Measurements from ENCODE around the gene PLA2G4D.

PLA2G4D gene

GRCh38 chr15:42089942-42090341 is 4.4 kb downstream of the PLA2G4D start:
- DNase-seq, result no peak

- DNase-seq, result no peak
These were observed 5.3 kb downstream of the PLA2G4D start for GRCh38 chr15:42088801-42089640.

- DNase-seq, result no peak
These were observed 6.2 kb downstream of the PLA2G4D start for GRCh38 chr15:42087926-42088800.

DNA sequence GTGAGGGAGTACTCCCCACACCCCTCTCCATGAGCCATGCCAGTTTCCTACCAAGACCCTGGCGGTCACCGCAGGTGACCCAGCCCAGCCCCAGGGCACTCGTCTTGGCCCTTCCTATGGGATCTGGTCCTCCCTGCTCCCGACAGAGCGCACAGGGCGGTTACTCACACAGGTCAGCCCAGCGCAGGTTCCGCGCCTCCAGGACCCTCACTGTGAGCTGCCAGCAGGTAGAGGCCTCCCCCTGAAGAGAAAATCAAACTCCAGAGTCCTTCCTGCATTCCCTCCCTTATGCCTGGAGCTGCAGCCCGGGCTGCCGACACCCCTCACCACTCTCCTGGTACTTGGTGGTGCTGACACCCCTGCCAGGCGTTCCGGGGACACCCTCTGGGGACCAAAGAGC is 6.9 kb downstream of the PLA2G4D start:
- DNase-seq, result no peak

GRCh38 chr15:42085721-42086120 is 8.6 kb downstream of the PLA2G4D start:
- no peak for DNase-seq

- DNase-seq, result no peak
These were observed 9.1 kb downstream of the PLA2G4D start for GRCh38 chr15:42085236-42085605.

- DNase-seq, result peak; percentile 43
These were observed 9.7 kb downstream of the PLA2G4D start for GRCh38 chr15:42084465-42085235.

- no peak for DNase-seq
These were observed 10.4 kb downstream of the PLA2G4D start for GRCh38 chr15:42083916-42084315.

GRCh38 chr15:42083605-42083908 is 10.8 kb downstream of the PLA2G4D start:
- DNase-seq, result no peak

- no peak for DNase-seq
These were observed 11.3 kb downstream of the PLA2G4D start for GRCh38 chr15:42082823-42083604.

- no peak for DNase-seq
These were observed 12.2 kb downstream of the PLA2G4D start for GRCh38 chr15:42082141-42082540.

DNA sequence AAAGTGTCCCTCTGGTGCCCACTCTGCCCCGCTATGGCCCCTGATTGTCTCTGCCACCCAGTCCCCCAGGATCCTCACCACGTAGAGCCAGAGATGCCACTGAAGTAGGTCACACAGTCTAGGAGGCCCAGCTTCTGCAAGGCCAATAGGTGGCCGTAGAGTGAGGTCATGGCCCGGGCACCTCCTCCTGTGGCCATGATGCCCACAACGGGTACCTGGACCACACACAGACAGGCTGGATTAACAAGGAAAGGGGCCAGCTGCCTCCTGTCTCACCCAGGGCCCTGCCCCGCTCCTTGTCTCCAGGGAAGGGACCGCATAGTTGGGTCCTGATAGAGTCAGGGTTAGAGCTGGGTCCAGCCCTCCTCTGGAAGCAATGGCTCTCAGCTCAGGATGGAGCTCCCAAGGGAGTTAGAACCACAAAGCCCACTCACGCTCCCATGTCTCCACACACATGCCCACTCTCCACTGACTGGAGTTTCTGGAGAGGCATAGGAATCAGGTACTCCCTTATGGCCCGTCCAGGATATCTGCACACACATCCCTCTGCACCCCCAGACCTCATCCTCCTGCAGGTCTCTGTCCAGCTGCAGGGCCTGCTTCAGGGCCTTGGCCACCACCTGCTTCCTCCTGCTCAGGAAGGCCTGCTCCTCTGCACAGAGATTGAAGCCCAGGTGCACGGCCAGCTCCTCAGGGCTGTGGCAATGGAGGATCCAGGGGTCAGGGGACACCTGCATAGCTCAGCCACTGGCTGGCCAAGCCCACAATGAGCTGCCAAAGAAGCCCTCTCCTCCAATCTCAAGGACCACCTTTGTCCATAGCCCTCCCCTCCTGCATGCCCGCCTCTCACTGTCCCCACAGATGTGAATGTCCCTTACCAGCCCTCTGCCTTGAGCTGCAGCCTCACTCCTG is 13.2 kb downstream of the PLA2G4D start:
- DNase-seq, result no peak

- no peak for DNase-seq
These were observed 14.0 kb downstream of the PLA2G4D start for GRCh38 chr15:42080186-42080918.

DNA sequence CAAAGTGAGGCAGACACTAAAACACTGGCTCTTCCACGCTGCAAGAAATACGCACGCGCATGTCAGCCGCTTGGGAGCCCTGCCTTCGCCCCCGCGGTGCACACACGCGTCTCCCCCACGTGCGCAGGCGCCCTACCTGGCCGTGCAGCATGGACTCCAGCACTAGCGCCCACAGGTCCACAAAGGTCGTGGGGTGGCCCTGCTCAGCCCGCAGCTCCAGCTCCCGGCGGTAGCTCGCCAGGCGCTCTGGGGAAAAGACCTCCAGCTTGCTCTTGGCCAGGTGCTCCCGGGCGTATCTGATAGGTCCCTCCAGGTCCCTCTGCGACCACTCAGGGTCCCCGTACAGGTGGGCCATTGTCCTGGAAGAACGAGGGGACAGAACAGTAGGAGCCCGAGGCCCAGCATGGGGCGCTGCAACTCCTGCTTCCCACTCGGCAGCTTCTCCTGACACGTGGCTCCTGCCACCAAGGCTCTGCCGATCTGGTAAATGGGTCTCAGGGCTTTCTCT is 14.9 kb downstream of the PLA2G4D start:
- no peak for DNase-seq

DNA sequence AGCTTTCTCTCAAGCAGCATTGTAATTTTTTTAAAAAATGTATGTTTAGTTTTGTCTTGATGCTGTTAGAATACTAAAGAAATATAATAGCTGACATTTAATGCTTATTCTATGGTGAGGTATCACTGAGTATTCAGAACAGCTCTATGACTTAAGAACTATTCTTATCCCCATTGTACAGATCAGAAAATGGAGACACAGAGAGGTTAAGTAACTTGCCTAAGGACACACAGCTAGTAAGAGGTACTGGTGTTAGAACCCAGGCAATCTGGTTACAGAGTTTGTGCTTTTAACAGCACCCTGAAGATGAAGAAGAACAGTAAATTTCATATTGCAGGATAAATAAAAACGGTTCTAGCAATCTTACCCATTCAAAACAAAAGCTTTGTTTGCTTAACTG is 15.5 kb downstream of the PLA2G4D start:
- DNase-seq, result no peak

DNA sequence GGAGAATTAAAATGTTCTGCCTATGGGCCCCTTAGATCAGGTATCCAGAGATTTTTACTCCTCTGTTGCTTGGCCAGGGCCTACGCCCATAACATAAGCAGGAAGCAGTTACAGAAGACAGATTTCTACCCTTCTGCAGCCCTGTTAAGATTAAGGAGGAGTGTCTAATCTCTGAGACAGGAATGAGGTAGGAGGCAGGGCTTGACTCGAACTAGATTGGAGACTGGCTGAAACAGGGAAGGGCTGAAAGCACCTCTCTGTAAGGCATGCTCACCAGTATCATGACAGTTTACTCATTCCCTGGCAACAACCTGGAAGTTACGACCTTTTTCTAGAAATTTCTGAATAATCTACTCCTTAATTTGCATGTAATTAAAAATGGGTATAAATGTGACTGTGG is 16.7 kb downstream of the PLA2G4D start:
- DNase-seq, result no peak

GRCh38 chr15:42073418-42073817 is 20.9 kb downstream of the PLA2G4D start:
- no peak for DNase-seq

DNA sequence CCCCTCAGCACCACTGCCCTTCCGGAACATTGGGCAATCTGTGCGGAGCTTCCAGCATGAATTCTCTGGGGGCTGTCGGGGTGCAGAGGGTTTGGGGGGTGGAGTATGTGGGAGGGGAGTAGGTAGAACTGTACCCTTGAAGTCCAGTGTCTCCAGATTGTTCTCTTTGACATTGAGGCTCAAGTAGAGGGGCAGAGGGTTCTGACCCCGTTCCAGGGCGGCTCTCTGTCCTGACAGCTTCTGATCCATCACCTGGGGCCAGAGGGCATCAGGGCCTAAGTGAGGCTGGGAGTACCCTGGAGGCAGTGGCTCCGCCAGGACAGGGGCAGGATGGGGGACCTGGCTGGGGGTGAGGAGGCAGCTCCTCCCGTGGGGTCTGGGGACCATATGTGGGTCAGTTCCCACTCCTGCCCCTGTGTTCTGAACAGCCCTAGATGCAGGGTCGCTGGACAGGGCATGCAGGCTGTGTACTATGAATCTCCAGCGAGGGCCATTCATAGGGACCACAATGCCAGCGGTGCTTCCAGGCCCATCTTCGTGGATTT is 22.1 kb downstream of the PLA2G4D start:
- no peak for DNase-seq

DNA sequence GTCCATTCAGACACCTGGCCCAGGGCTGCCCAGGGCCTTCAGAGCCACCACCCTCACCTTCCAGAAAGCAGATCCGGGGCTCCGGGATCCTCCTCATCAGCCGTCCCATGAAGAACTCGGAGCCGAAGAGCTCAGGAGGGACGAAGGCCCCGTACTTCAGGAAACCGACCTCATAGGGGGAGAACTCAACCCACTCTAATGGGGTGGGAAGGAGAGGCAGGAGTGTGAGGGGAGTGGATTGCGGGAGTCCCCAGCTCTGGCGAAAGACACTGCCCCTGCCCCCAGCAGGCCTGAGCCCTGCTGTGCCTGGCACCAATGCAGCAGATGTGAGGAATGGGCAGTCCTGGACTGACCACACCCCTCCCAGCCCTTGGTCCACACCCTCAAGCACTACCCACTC is 22.6 kb downstream of the PLA2G4D start:
- DNase-seq, result no peak

DNA sequence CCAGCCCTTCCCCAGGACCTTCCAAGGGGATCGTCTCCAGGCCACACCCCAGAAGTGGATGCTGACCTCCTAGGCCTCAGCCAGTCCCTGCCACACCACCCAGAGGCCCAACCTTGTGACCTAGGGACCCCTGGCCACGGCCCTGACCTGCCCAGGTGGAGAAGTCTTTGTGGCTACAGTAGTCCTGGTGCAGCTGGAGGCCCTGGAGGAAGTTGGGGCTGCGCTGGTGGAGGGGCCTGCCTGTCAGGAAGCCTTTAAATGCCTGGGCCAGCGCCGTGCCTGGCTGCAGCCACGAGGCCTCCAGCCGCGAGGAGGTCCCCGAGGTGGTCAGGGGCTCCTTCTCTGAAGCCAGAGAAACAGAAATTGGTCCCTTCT is 23.4 kb downstream of the PLA2G4D start:
- DNase-seq, result no peak
